Glutamatergic neuron (in vitro differentiated cells): ENCODE data around the gene ABCG4. TPM values are rescaled to one million over a fixed set of nuclear protein-coding genes. Genes with fewer than 3 reads are reported as not detected.
"Not testable (repeated sequence)": the region's sequence is repeated elsewhere in the genome, so short reads cannot be mapped to it uniquely, and the experiment has no call there.

Experiments used
- DNase-seq: peaks from one replicate; pipeline ENCODE4 v3.0.0; 2022
- H3K27ac Mint-ChIP-seq: one replicate; pipeline ENCODE4 v1.8.0; 2020; ENCODE audit warnings: mild to moderate bottlenecking, mixed read lengths, inconsistent platforms; ENCODE audit not compliant: unreplicated experiment
- H3K27me3 Mint-ChIP-seq: one replicate; pipeline ENCODE4 v1.8.0; 2020; ENCODE audit warnings: mild to moderate bottlenecking, moderate library complexity, mixed read lengths, inconsistent platforms; ENCODE audit not compliant: unreplicated experiment
- H3K36me3 Mint-ChIP-seq: one replicate; pipeline ENCODE4 v1.8.0; 2020; ENCODE audit warnings: mild to moderate bottlenecking, mixed read lengths, inconsistent platforms; ENCODE audit not compliant: unreplicated experiment
- H3K4me1 Mint-ChIP-seq: one replicate; pipeline ENCODE4 v1.8.0; 2020; ENCODE audit warnings: mild to moderate bottlenecking, low read depth, mixed read lengths, inconsistent platforms; ENCODE audit not compliant: unreplicated experiment
- H3K4me3 Mint-ChIP-seq: one replicate; pipeline ENCODE4 v1.8.0; 2020; ENCODE audit warnings: mild to moderate bottlenecking, mixed read lengths, inconsistent platforms; ENCODE audit not compliant: unreplicated experiment
- H3K9me3 Mint-ChIP-seq: one replicate; pipeline ENCODE4 v1.8.0; 2020; ENCODE audit warnings: mild to moderate bottlenecking, moderate library complexity, mixed read lengths, inconsistent platforms; ENCODE audit not compliant: unreplicated experiment
- CTCF ChIP-seq: fragments of 200-600 bp; sonication (generic); IDR thresholded peaks from one replicate; pipeline ENCODE4 v1.5.0; 2021; ENCODE audit not compliant: partially characterized antibody, unreplicated experiment
- total RNA-seq: library from RNA; stranded (reverse); fragmentation: NEBNext Ultra II Directional; extraction: Animal tissue kit (Norgen Biotek cat#: 25700); gene quantifications from one replicate; pipeline ENCODE4 v1.2.1, GENCODE V29; 2021; ENCODE audit not compliant: unreplicated experiment

ABCG4 gene
- total RNA-seq, 1 donor from 2014 or later: 2.4 TPM

- H3K9me3 Mint-ChIP-seq: peaks cover 3% of the 10 kb centered on the region
- H3K27me3 Mint-ChIP-seq: peaks cover 2% of the 10 kb centered on the region
- TF ChIP-seq CTCF: no peak
- no peak overlapping the region for H3K27ac Mint-ChIP-seq
- no peak for DNase-seq
- no peaks in the 10 kb centered on the region for H3K36me3 Mint-ChIP-seq
- no peaks in the 10 kb centered on the region for H3K4me1 Mint-ChIP-seq
- no peak overlapping the region for H3K4me3 Mint-ChIP-seq
Observed at GRCh38 chr11:119193626-119194025, 44.8 kb downstream of the ABCG4 start.

- Mint-ChIP-seq H3K4me3 (no peak overlapping the region), H3K4me1 (no peaks in the 10 kb centered on the region), H3K36me3 (no peaks in the 10 kb centered on the region), H3K9me3 (peaks cover 3% of the 10 kb centered on the region), H3K27ac (no peak overlapping the region), H3K27me3 (peaks cover 2% of the 10 kb centered on the region)
- DNase-seq: no peak
- TF ChIP-seq CTCF: no peak
Observed at GRCh38 chr11:119194811-119195440, 46.1 kb downstream of the ABCG4 start.

GRCh38 chr11:119195680-119196079 lies 46.8 kb downstream of the ABCG4 start:
- Mint-ChIP-seq H3K4me1 (no peaks in the 10 kb centered on the region), H3K27ac (no peak overlapping the region), H3K9me3 (peaks cover 3% of the 10 kb centered on the region), H3K27me3 (no peaks in the 10 kb centered on the region), H3K4me3 (no peak overlapping the region), H3K36me3 (no peaks in the 10 kb centered on the region)
- DNase-seq: no peak
- TF ChIP-seq CTCF: no peak

- DNase-seq: no peak
- H3K27me3 Mint-ChIP-seq: no peaks in the 10 kb centered on the region
- peak; percentile 82 for TF ChIP-seq CTCF
- H3K9me3 Mint-ChIP-seq: peaks cover 3% of the 10 kb centered on the region
- no peak overlapping the region for H3K4me3 Mint-ChIP-seq
- H3K36me3 Mint-ChIP-seq: no peaks in the 10 kb centered on the region
- no peak overlapping the region for H3K27ac Mint-ChIP-seq
- no peaks in the 10 kb centered on the region for H3K4me1 Mint-ChIP-seq
Observed at GRCh38 chr11:119196833-119197483, 48.1 kb downstream of the ABCG4 start.

GRCh38 chr11:119198925-119199324 lies 50.1 kb downstream of the ABCG4 start:
- no peaks in the 10 kb centered on the region for H3K27me3 Mint-ChIP-seq
- no peaks in the 10 kb centered on the region for H3K36me3 Mint-ChIP-seq
- TF ChIP-seq CTCF: no peak
- no peak overlapping the region for H3K4me3 Mint-ChIP-seq
- no peak overlapping the region for H3K27ac Mint-ChIP-seq
- no peaks in the 10 kb centered on the region for H3K4me1 Mint-ChIP-seq
- DNase-seq: no peak
- H3K9me3 Mint-ChIP-seq: peaks cover 3% of the 10 kb centered on the region

- H3K27ac Mint-ChIP-seq, H3K9me3 Mint-ChIP-seq, H3K36me3 Mint-ChIP-seq, H3K4me3 Mint-ChIP-seq, H3K4me1 Mint-ChIP-seq, DNase-seq, H3K27me3 Mint-ChIP-seq: not testable (repeated sequence)
Observed at GRCh38 chr11:119201236-119201635, 52.4 kb downstream of the ABCG4 start.
